ENCODE results near the gene PTPRK.
"Not testable (repeated sequence)": the region's sequence is repeated elsewhere in the genome, so short reads cannot be mapped to it uniquely, and the experiment has no call there.

PTPRK gene

GRCh38 chr6:128491100-128491581, 29.3 kb downstream of the PTPRK start:
- Histone ChIP-seq H3K4me1 (ENCODE audit: control insufficient read depth in 1 of 2, insufficient read depth in 2 of 2, low read length in 2 of 2) (peaks cover 2 to 3% of the 10 kb centered on the region in 2 experiments), H2BK120ac (ENCODE audit: insufficient read depth, low read length, poor library complexity) (no peak overlapping the region), H2BK5ac (ENCODE audit: low read depth, low read length, poor library complexity) (no peak overlapping the region), H2AFZ (ENCODE audit: insufficient read depth, low read length, poor library complexity) (no peak overlapping the region), H3K79me1 (ENCODE audit: low read length) (peaks cover 3% of the 10 kb centered on the region), H3K27me3 (ENCODE audit: insufficient read depth, low read length) (no peaks in the 10 kb centered on the region), H3K9me3 (ENCODE audit: insufficient read depth, low read depth, low read length) (no peaks in the 10 kb centered on the region), H4K91ac (ENCODE audit: low read depth, low read length) (no peak overlapping the region), H3K36me3 (ENCODE audit: control insufficient read depth in 1 of 2, insufficient read depth in 2 of 2, low read length in 2 of 2) (no peaks in the 10 kb centered on the region), H3K14ac (ENCODE audit: low read length) (no peak overlapping the region), H3K79me2 (ENCODE audit: control insufficient read depth, insufficient read depth, low read length, poor library complexity) (no peaks in the 10 kb centered on the region), H3K4me2 (ENCODE audit: low read length) (peak overlapping the region; percentile 10), H4K8ac (ENCODE audit: low read depth, low read length) (no peak overlapping the region), H2AK5ac (ENCODE audit: low read length) (no peak overlapping the region), H3K23ac (ENCODE audit: low read length) (no peak overlapping the region), H2BK12ac (ENCODE audit: low read length) (no peak overlapping the region), H3K4me3 (ENCODE audit: low read depth, low read length) (no peak overlapping the region), H3K9ac (ENCODE audit: low read length) (no peak overlapping the region), H3K4ac (ENCODE audit: low read depth, low read length) (no peak overlapping the region), H3K27ac (ENCODE audit: low read depth, low read length) (peak overlapping the region; percentile 45), H3K18ac (ENCODE audit: low read length) (no peak overlapping the region), H4K12ac (ENCODE audit: low read depth, low read length) (no peak overlapping the region)
- DNase-seq = no peak
- no CpG with 5 or more reads among the region's 3 CpGs for WGBS (ENCODE audit: extremely low coverage, insufficient coverage, insufficient read length)

GRCh38 chr6:128487746-128488145, 32.7 kb downstream of the PTPRK start:
- no peaks in the 10 kb centered on the region for H3K27me3 ChIP-seq (ENCODE audit: insufficient read depth, low read length)
- DNase-seq = no peak
- H2BK120ac ChIP-seq (ENCODE audit: insufficient read depth, low read length, poor library complexity) = no peak overlapping the region
- no peak overlapping the region for H2AK5ac ChIP-seq (ENCODE audit: low read length)
- H2AFZ ChIP-seq (ENCODE audit: insufficient read depth, low read length, poor library complexity) = no peak overlapping the region
- no peak overlapping the region for H3K4me2 ChIP-seq (ENCODE audit: low read length)
- H3K23ac ChIP-seq (ENCODE audit: low read length) = no peak overlapping the region
- H2BK12ac ChIP-seq (ENCODE audit: low read length) = no peak overlapping the region
- no peak overlapping the region for H3K18ac ChIP-seq (ENCODE audit: low read length)
- WGBS (ENCODE audit: extremely low coverage, insufficient coverage, insufficient read length) = no CpG with 5 or more reads among the region's 3 CpGs
- peaks cover 2 to 3% of the 10 kb centered on the region in 2 experiments for H3K4me1 ChIP-seq (ENCODE audit: control insufficient read depth in 1 of 2, insufficient read depth in 2 of 2, low read length in 2 of 2)
- H4K12ac ChIP-seq (ENCODE audit: low read depth, low read length) = no peak overlapping the region
- H3K9me3 ChIP-seq (ENCODE audit: insufficient read depth, low read depth, low read length) = no peaks in the 10 kb centered on the region
- no peak overlapping the region for H2BK5ac ChIP-seq (ENCODE audit: low read depth, low read length, poor library complexity)
- H3K79me2 ChIP-seq (ENCODE audit: control insufficient read depth, insufficient read depth, low read length, poor library complexity) = no peaks in the 10 kb centered on the region
- H3K36me3 ChIP-seq (ENCODE audit: control insufficient read depth in 1 of 2, insufficient read depth in 2 of 2, low read length in 2 of 2) = no peaks in the 10 kb centered on the region
- no peak overlapping the region for H3K14ac ChIP-seq (ENCODE audit: low read length)
- no peak overlapping the region for H3K9ac ChIP-seq (ENCODE audit: low read length)
- no peak overlapping the region for H4K8ac ChIP-seq (ENCODE audit: low read depth, low read length)
- H3K4ac ChIP-seq (ENCODE audit: low read depth, low read length) = no peak overlapping the region
- no peak overlapping the region for H3K27ac ChIP-seq (ENCODE audit: low read depth, low read length)
- peaks cover 3% of the 10 kb centered on the region for H3K79me1 ChIP-seq (ENCODE audit: low read length)
- no peak overlapping the region for H3K4me3 ChIP-seq (ENCODE audit: low read depth, low read length)
- no peak overlapping the region for H4K91ac ChIP-seq (ENCODE audit: low read depth, low read length)

- no peak overlapping the region for H2BK120ac ChIP-seq (ENCODE audit: insufficient read depth, low read length, poor library complexity)
- H3K9ac ChIP-seq (ENCODE audit: low read length) = no peak overlapping the region
- no peaks in the 10 kb centered on the region for H3K79me2 ChIP-seq (ENCODE audit: control insufficient read depth, insufficient read depth, low read length, poor library complexity)
- H4K8ac ChIP-seq (ENCODE audit: low read depth, low read length) = no peak overlapping the region
- WGBS (ENCODE audit: extremely low coverage, insufficient coverage, insufficient read length) = no CpG with 5 or more reads among the region's 2 CpGs
- no peak overlapping the region for H3K4me3 ChIP-seq (ENCODE audit: low read depth, low read length)
- no peak overlapping the region for H2BK5ac ChIP-seq (ENCODE audit: low read depth, low read length, poor library complexity)
- H3K27ac ChIP-seq (ENCODE audit: low read depth, low read length) = no peak overlapping the region
- no peak overlapping the region for H4K91ac ChIP-seq (ENCODE audit: low read depth, low read length)
- H3K27me3 ChIP-seq (ENCODE audit: insufficient read depth, low read length) = no peaks in the 10 kb centered on the region
- H2AFZ ChIP-seq (ENCODE audit: insufficient read depth, low read length, poor library complexity) = no peak overlapping the region
- no peak overlapping the region for H3K18ac ChIP-seq (ENCODE audit: low read length)
- no peaks in the 10 kb centered on the region for H3K9me3 ChIP-seq (ENCODE audit: insufficient read depth, low read depth, low read length)
- no peak overlapping the region for H3K14ac ChIP-seq (ENCODE audit: low read length)
- no peak overlapping the region for H2AK5ac ChIP-seq (ENCODE audit: low read length)
- no peak overlapping the region for H3K4me2 ChIP-seq (ENCODE audit: low read length)
- H3K23ac ChIP-seq (ENCODE audit: low read length) = no peak overlapping the region
- peaks cover 2 to 3% of the 10 kb centered on the region in 2 experiments for H3K4me1 ChIP-seq (ENCODE audit: control insufficient read depth in 1 of 2, insufficient read depth in 2 of 2, low read length in 2 of 2)
- H3K79me1 ChIP-seq (ENCODE audit: low read length) = peaks cover 2% of the 10 kb centered on the region
- no peak overlapping the region for H3K4ac ChIP-seq (ENCODE audit: low read depth, low read length)
- no peak overlapping the region for H2BK12ac ChIP-seq (ENCODE audit: low read length)
- no peaks in the 10 kb centered on the region for H3K36me3 ChIP-seq (ENCODE audit: control insufficient read depth in 1 of 2, insufficient read depth in 2 of 2, low read length in 2 of 2)
- no peak overlapping the region for H4K12ac ChIP-seq (ENCODE audit: low read depth, low read length)
- peak in 1 of 2 donors; percentile 41 for DNase-seq
Observed at GRCh38 chr6:128487055-128487454, 33.3 kb downstream of the PTPRK start.

DNA sequence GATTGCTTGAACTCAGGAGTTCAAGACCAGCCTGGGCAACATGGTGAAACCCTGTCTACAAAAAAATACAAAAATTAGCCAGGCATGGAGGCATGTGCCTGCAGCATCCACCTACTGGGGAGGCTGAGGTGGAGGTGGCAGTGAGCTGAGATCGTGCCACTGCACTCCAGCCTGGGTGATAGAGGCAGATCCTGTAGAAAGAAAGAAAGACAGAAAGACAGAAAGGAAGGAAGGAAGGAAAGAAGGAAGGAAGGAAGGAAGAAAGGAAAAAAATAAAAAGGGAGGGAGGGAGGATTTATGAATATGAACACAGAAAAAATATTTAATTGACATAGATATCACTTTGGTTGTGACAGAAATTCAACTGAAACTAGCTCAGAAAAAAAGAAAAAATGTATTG, 33.8 kb downstream of the PTPRK start:
- not testable (repeated sequence) for H2BK12ac ChIP-seq (ENCODE audit: low read length); H4K91ac ChIP-seq (ENCODE audit: low read depth, low read length); H3K14ac ChIP-seq (ENCODE audit: low read length); H4K12ac ChIP-seq (ENCODE audit: low read depth, low read length); H3K27ac ChIP-seq (ENCODE audit: low read depth, low read length); H2BK120ac ChIP-seq (ENCODE audit: insufficient read depth, low read length, poor library complexity); H3K36me3 ChIP-seq (ENCODE audit: control insufficient read depth in 1 of 2, insufficient read depth in 2 of 2, low read length in 2 of 2); H2AK5ac ChIP-seq (ENCODE audit: low read length); H2AFZ ChIP-seq (ENCODE audit: insufficient read depth, low read length, poor library complexity); DNase-seq; H4K8ac ChIP-seq (ENCODE audit: low read depth, low read length); H3K27me3 ChIP-seq (ENCODE audit: insufficient read depth, low read length); H3K18ac ChIP-seq (ENCODE audit: low read length); H3K79me2 ChIP-seq (ENCODE audit: control insufficient read depth, insufficient read depth, low read length, poor library complexity); H3K9me3 ChIP-seq (ENCODE audit: insufficient read depth, low read depth, low read length); H3K4me1 ChIP-seq (ENCODE audit: control insufficient read depth in 1 of 2, insufficient read depth in 2 of 2, low read length in 2 of 2); H3K9ac ChIP-seq (ENCODE audit: low read length); H3K4me2 ChIP-seq (ENCODE audit: low read length); H3K4ac ChIP-seq (ENCODE audit: low read depth, low read length); H3K23ac ChIP-seq (ENCODE audit: low read length); H3K4me3 ChIP-seq (ENCODE audit: low read depth, low read length); H2BK5ac ChIP-seq (ENCODE audit: low read depth, low read length, poor library complexity); H3K79me1 ChIP-seq (ENCODE audit: low read length)
- no CpG with 5 or more reads among the region's 1 CpG for WGBS (ENCODE audit: extremely low coverage, insufficient coverage, insufficient read length)
